ENCODE data around the gene PHACTR3. TPM values are rescaled to one million over a fixed set of nuclear protein-coding genes. Genes with fewer than 3 reads are reported as not detected.

The PHACTR3 gene
- total and polyA plus RNA-seq, 2 experiments from 2014 or later = 0.45 to 0.61 TPM

- H3K27me3 Mint-ChIP-seq (ENCODE audit: insufficient read depth, low read depth, poor library complexity) = peaks cover 22% of the 10 kb centered on the region
- no peak overlapping the region for H2AFZ ChIP-seq
- H4K20me1 ChIP-seq (replicated peaks; ENCODE audit: insufficient read depth) = no peaks in the 10 kb centered on the region
- no peaks in the 10 kb centered on the region for H3K36me3 ChIP-seq (ENCODE audit: insufficient read depth)
- no peaks in the 10 kb centered on the region for H3K27me3 ChIP-seq (ENCODE audit: insufficient read depth)
- TF ChIP-seq CREB1 (CRISPR knock-in tag; IDR thresholded peaks at IDR 0.05; ENCODE audit: low read depth) (no peak), ETS1 (IDR thresholded peaks at IDR 0.05) (no peak), JUNB (IDR thresholded peaks at IDR 0.05; ENCODE audit: unreplicated experiment) (no peak), REST (IDR thresholded peaks at IDR 0.05; ENCODE audit: unreplicated experiment) (no peak), ZNF462 (CRISPR knock-in tag; IDR thresholded peaks at IDR 0.05) (no peak), ZNF114 (CRISPR knock-in tag; IDR thresholded peaks at IDR 0.05) (no peak), NANOG (IDR thresholded peaks at IDR 0.05; ENCODE audit: borderline replicate concordance) (no peak), CTCF (conservative IDR thresholded peaks at IDR 0.05; ENCODE audit: low read depth in 2 of 2) (no peak)
- no peaks in the 10 kb centered on the region for H3K4me1 ChIP-seq (ENCODE audit: insufficient read depth)
- no peaks in the 10 kb centered on the region for H3K9me3 Mint-ChIP-seq
- no peaks in the 10 kb centered on the region; the same call in 2 of the 3 replicates for H3K36me3 Mint-ChIP-seq (ENCODE audit: low read depth)
- no peaks in the 10 kb centered on the region for H3K79me2 ChIP-seq (replicated peaks; ENCODE audit: insufficient read depth)
- no peak for ATAC-seq
- 0 out of 2 replicates have a peak, but pooled peaks cover 3% of the 10 kb centered on the region for H3K9me2 ChIP-seq (ENCODE audit: insufficient read depth)
- H3K4me1 Mint-ChIP-seq = peaks cover 2% of the 10 kb centered on the region; the same call in 1 of the 3 replicates
- H3F3A ChIP-seq (replicated peaks; ENCODE audit: low read depth) = no peaks in the 10 kb centered on the region
- H3K4me2 ChIP-seq = no peak overlapping the region
- no peak for DNase-seq (ENCODE audit: low spot score)
- H3K4me3 Mint-ChIP-seq = no peak overlapping the region
- H3K27ac ChIP-seq (ENCODE audit: low read depth) = no peak overlapping the region
- H3K27ac Mint-ChIP-seq = no peak overlapping the region
- H3K4me3 ChIP-seq = no peak overlapping the region
These were observed 27.6 kb downstream of the PHACTR3 start for GRCh38 chr20:59631751-59632540.
